Smooth muscle cell (in vitro differentiated cells): Measurements from ENCODE around the gene SSBP3. TPM values are rescaled to one million over a fixed set of nuclear protein-coding genes. Genes with fewer than 3 reads are reported as not detected.

ENCODE experiments used
- DNase-seq: peaks from one replicate; lab custom pipeline; 2025; ENCODE audit not compliant: unreplicated experiment; lab: John Stamatoyannopoulos, UW
- H2AFZ ChIP-seq: fragments of 200-600 bp; sonication (generic); 2 replicates; pipeline ENCODE4 v1.6.0; 2016; ENCODE audit warnings: antibody characterized with exemption, low read depth, mild to moderate bottlenecking
- H3F3A ChIP-seq: fragments of 200-600 bp; sonication (generic); 2 replicates; pipeline ENCODE4 v1.6.0; 2017; ENCODE audit warnings: antibody characterized with exemption, low read depth
- H3K27ac ChIP-seq: fragments of 200-600 bp; sonication (generic); 2 replicates; pipeline ENCODE4 v1.5.1; 2016; ENCODE audit warnings: low read depth, mild to moderate bottlenecking
- H3K27me3 ChIP-seq: fragments of 200-600 bp; sonication (generic); 2 replicates; pipeline ENCODE4 v1.6.1; 2016; ENCODE audit warnings: low read depth, mild to moderate bottlenecking
- H3K36me3 ChIP-seq: fragments of 200-600 bp; sonication (generic); 2 replicates; pipeline ENCODE4 v1.5.1; 2016; ENCODE audit warnings: low read depth
- H3K4me1 ChIP-seq: fragments of 200-600 bp; sonication (generic); 2 replicates; pipeline ENCODE4 v1.5.1; 2016; ENCODE audit warnings: low read depth
- H3K4me2 ChIP-seq: fragments of 200-600 bp; sonication (generic); 2 replicates; pipeline ENCODE4 v1.6.0; 2016; ENCODE audit warnings: mild to moderate bottlenecking
- H3K4me3 ChIP-seq: fragments of 200-600 bp; sonication (generic); 2 replicates; pipeline ENCODE4 v1.5.1; 2016; ENCODE audit warnings: mild to moderate bottlenecking
- H3K79me2 ChIP-seq: fragments of 200-600 bp; sonication (generic); 2 replicates; pipeline ENCODE4 v1.6.0; 2016; ENCODE audit warnings: low read depth, mild to moderate bottlenecking
- H3K9ac ChIP-seq: fragments of 200-600 bp; sonication (generic); 2 replicates; pipeline ENCODE4 v1.6.0; 2016; ENCODE audit warnings: low read depth
- H3K9me3 ChIP-seq: fragments of 200-600 bp; sonication (generic); replicated peaks from 2 replicates; pipeline ENCODE4 v1.5.1; 2016; ENCODE audit warnings: low read depth
- H4K20me1 ChIP-seq: fragments of 200-600 bp; sonication (generic); 2 replicates; pipeline ENCODE4 v1.6.0; 2016; ENCODE audit warnings: low read depth
- CTCF ChIP-seq: fragments of 200-600 bp; sonication (generic); IDR thresholded peaks from 2 replicates; pipeline ENCODE4 v1.5.1; 2017; ENCODE audit warnings: borderline replicate concordance, mild to moderate bottlenecking, antibody characterized with exemption; ENCODE audit not compliant: insufficient read depth, poor library complexity, severe bottlenecking
- WGBS: methylation state at CpG from one replicate; pipeline ENCODE4 v1.1.7; 2016; ENCODE audit warnings: low lambda C conversion rate; 5-methylcytosine and 5-hydroxymethylcytosine counted together
- polyA plus RNA-seq: library from polyadenylated mRNA; unstranded; fragments of >200 nt; fragmentation: Nextera tagmentation; extraction: Ambion mirVana; gene quantifications from 2 replicates; pipeline ENCODE4 v1.2.1, GENCODE V29; 2016
- total RNA-seq: library from RNA; depleted of rRNA; stranded (reverse); fragments of >200 nt; gene quantifications from 2 replicates; pipeline ENCODE4 v1.2.3, GENCODE V29; 2014

Gene SSBP3
- total and polyA plus RNA-seq, 2 experiments from 2014 or later, result 26.5 to 30.1 TPM

- no peak for TF ChIP-seq CTCF
- Histone ChIP-seq H3K27me3 (no peaks in the 10 kb centered on the region), H3K4me3 (no peak overlapping the region), H2AFZ (no peak overlapping the region), H3K27ac (no peak overlapping the region), H3K4me1 (peaks cover 20% of the 10 kb centered on the region), H3F3A (no peaks in the 10 kb centered on the region), H3K9ac (no peak overlapping the region), H3K36me3 (no peaks in the 10 kb centered on the region), H4K20me1 (peaks cover 98% of the 10 kb centered on the region), H3K9me3 (no peaks in the 10 kb centered on the region), H3K4me2 (no peak overlapping the region), H3K79me2 (peaks cover 75% of the 10 kb centered on the region)
- DNase-seq, result no peak
- 88% methylated on average over 2 of the region's 2 CpGs for WGBS
These were observed 101.7 kb downstream of the SSBP3 start for GRCh38 chr1:54304518-54304917.

DNA sequence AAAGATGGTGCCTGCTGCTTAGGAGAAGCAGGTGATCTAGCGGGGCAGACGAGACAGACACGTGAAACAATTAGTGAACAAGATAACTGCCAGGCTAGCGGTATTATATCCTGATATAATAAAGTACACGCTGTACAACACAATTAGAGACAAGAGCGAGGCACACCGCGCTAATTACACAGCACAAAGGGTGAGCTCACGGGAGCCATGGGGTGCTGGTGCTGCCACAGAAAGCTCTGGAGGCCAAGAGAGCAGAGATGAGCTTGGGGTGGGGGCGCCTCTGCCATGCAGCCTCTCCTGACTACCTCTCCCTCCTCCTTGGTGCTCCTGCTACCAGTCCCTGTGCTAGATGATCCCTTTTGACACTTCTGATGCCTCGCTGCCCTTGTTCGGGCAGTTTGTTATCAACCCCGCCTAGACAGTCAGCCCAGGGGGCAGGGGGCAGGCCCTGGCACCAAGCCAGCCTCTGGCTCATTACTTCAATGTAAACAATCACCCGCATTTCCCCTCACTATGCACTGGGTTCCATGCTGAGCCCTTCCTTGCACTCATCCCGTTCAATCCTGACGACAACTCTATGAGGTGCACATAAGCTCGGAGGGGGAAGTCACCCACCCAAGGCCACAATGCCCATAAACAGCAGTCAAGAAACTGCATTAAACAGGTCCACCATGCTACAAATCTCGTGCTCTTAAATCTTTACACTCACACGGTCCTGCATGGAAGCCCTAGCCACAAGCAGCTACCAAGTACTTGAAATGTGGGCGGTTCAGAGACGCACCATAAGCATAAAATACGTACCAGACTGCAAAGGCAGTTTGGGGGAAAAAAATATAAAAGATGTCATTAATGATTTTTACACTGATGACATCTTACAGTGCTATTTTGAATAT is 103.0 kb downstream of the SSBP3 start:
- Histone ChIP-seq H3K36me3 (no peaks in the 10 kb centered on the region), H3K79me2 (peaks cover 78% of the 10 kb centered on the region), H3K9ac (no peak overlapping the region), H3K4me3 (no peak overlapping the region), H2AFZ (no peak overlapping the region), H3K27ac (no peak overlapping the region), H4K20me1 (peaks cover 100% of the 10 kb centered on the region), H3K4me1 (peaks cover 29% of the 10 kb centered on the region), H3K4me2 (peak overlapping the region; percentile 50), H3K27me3 (no peaks in the 10 kb centered on the region), H3K9me3 (no peaks in the 10 kb centered on the region), H3F3A (no peaks in the 10 kb centered on the region)
- WGBS, result 67% methylated on average over 22 of the region's 22 CpGs
- DNase-seq, result no peak
- no peak for TF ChIP-seq CTCF

DNA sequence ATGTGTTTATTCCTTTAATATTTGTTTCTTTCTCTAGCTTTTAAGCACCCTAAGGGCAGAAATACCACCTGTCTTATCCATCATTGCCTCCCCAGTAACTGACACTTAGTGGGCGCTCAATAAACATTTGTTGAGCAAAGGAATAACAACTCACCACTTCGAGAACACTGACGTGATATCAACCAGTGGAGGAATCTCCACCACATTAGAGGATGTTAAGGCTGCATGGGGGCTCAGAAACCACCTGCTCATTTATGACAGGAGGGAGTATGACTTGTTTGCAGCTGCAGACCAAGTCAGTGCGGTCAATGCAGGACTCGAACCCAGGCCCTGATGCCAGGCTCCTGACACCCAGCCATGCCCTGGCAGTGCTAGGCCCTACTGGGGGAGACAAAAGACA is 103.6 kb downstream of the SSBP3 start:
- Histone ChIP-seq H3K4me2 (no peak overlapping the region), H3K27me3 (no peaks in the 10 kb centered on the region), H3K79me2 (peaks cover 76% of the 10 kb centered on the region), H3K4me1 (peaks cover 36% of the 10 kb centered on the region), H3K36me3 (no peaks in the 10 kb centered on the region), H3K27ac (no peak overlapping the region), H2AFZ (no peak overlapping the region), H3K4me3 (no peak overlapping the region), H3K9me3 (no peaks in the 10 kb centered on the region), H4K20me1 (peaks cover 100% of the 10 kb centered on the region), H3K9ac (no peak overlapping the region), H3F3A (no peaks in the 10 kb centered on the region)
- DNase-seq, result no peak
- WGBS, result 94% methylated on average over 5 of the region's 5 CpGs
- no peak for TF ChIP-seq CTCF
